Fibroblast of lung (primary cell): ENCODE results near the gene FBH1.

Experiments
- CTCF ChIP-seq, 2 donors: IDR thresholded peaks in 1 of 2; conservative IDR thresholded peaks in 1 of 2; 1 replicate in 1 of 2; 2 replicates in 1 of 2; pipeline ENCODE4 v1.5.1; 2011 to 2012; ENCODE audit warnings: low read length in 2 of 2, control low read depth in 1 of 2, inconsistent platforms in 1 of 2, low read depth in 1 of 2, mild to moderate bottlenecking in 1 of 2
- EZH2 ChIP-seq: IDR thresholded peaks from 2 replicates; pipeline ENCODE4 v1.5.1; 2012; ENCODE audit warnings: low read length, control low read depth, mild to moderate bottlenecking; ENCODE audit errors: missing control alignments

DNA sequence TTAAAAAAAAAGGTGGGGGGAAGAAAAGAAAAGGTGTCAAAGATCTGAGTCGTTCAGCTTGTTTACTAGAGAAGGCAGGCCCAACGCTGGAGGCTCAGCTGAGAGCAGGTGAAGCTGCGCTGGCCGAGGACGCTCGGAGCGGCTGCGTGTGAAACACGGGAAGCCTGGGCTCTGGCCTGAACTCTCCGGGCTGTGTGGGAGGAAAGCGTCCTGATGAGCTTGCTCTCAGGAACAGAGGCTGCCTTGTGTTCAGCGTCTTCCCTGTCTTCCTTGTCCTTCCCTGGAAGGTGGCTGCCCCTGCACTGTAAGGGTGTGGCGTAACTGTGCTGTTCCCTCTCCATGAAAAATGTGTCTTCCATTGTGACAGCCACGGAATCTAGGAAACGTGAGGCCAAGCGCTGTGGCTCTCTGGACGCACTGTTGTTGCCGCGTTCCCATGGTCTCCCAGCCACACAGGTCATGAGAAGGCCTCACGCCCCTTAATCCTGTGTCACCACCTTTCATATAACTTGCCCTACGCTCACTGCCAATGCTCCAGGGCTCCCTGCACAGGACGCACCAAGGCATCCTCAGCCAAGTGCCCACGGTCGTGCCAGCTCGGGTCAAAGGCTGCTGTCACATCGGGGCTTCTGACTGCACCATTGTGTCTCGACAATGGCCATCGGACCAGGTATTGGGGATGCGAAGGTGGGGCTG is 71.5 kb downstream of the FBH1 start:
- no peak for TF ChIP-seq EZH2
- TF ChIP-seq CTCF (conservative IDR thresholded peaks at IDR 0.05 in 1 of 2, IDR thresholded peaks at IDR 0.05 in 1 of 2; ENCODE audit: low read depth in 1 of 2, low read length in 2 of 2): no peak
